HG03432 (cell line): Measurements from ENCODE around the gene ABL1.

Experiments
- ATAC-seq: cut with Tn5 transposase; IDR thresholded peaks from one replicate; pipeline ENCODE4 v1.9.1; 2021; ENCODE audit warnings: mild to moderate bottlenecking, moderate library complexity; ENCODE audit not compliant: unreplicated experiment

The ABL1 gene

DNA sequence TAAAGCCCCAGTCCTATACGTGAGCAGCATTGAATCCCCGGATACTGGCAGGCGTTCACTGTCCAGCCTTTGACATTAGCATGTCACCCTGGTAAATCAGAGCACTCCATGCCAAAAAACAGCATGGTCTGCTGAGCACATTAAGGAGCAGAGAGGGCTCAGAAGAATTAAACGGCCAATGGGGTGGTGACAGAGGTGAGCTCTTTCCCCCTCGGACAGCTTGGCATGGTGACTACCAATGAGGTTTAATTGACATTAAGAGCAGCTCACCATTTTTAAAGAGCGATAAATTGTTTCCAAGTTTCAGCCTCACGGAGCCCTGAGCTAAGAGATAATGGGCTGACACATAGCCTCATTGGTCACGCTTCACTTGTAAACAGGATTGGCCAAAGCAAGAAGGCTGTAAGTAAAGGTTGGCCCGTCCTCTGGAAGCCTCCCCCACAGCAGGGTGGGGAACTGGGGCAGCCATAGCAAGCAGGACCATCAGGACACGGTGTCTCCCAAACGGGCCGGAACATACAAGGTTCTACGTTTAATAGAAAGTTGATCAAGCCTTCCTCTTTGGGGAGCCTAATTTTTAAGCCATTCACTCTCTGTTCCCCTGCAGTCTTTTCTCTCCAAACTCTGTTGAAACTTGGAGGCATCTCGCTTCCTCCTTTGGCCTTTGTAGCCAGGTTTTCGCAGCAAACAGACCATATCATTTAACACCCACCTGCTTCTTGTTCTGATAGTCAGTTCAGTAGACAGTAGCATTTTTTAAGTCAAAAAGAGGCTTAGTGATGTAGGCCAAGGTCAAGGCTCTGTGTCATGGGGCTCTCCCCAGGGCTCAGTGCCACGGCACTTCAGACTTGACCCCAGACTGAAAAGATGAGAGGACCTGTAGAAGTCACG, 35.7 kb downstream of the ABL1 start:
- ATAC-seq = no peak

DNA sequence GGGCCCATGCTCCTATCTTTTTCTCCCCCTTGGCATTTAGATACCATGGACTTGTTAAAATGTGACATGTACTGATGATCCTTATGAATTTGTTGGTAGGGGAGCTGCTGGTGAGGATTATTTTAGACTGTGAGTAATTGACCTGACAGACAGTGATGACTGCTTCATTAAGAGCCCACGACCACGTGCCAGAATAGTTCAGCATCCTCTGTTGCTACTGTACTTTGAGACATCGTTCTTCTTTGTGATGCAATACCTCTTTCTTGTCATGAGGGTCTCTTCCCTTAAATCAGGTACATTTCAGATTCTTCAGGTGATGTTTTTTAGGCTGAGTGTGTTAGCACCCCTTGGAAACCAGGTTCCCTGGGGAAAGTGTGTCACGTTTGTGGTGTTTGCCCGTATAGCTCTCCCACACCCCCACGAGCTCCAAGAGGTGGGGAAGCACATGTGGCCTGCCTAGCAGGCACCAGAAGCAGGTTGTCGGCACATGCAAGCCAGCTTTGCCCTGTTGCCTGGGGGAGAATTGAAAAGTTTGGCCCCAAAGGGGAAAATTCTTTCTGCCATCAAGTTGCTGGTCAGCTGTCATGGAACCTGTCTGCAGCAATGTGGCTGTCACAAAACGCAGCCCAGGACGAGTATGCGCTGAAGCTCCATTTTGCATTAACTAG, 36.5 kb downstream of the ABL1 start:
- ATAC-seq = no peak

DNA sequence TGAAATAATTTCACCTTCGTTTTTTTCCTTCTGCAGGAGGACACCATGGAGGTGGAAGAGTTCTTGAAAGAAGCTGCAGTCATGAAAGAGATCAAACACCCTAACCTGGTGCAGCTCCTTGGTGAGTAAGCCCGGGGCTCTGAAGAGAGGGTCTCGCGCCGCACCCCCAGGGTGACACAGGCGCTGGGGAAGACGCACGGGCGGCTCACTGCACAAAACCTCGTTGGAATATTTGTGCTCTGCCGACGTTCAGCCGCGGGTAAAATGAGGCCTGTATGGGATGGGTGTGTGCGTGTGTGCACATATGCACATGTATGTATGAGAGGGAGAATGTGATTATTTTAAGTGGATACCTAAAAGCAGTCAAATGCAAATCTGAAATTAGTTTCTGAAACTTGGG, 37.0 kb downstream of the ABL1 start:
- no peak for ATAC-seq

DNA sequence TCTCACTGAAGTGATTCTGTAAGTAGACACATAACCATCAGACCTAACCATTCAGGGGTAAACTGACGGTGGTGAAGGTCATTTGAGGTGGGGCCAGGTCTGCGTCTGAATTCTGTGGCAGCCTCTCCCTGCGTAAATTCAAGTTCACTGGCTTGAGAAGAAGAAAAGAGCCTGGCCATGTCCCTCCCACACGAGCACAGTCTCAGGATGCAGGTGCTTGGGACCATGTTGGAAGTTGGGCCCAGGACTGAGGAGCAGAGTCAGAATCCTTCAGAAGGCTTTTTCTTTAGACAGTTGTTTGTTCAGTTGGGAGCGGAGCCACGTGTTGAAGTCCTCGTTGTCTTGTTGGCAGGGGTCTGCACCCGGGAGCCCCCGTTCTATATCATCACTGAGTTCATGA, 37.5 kb downstream of the ABL1 start:
- ATAC-seq = no peak

DNA sequence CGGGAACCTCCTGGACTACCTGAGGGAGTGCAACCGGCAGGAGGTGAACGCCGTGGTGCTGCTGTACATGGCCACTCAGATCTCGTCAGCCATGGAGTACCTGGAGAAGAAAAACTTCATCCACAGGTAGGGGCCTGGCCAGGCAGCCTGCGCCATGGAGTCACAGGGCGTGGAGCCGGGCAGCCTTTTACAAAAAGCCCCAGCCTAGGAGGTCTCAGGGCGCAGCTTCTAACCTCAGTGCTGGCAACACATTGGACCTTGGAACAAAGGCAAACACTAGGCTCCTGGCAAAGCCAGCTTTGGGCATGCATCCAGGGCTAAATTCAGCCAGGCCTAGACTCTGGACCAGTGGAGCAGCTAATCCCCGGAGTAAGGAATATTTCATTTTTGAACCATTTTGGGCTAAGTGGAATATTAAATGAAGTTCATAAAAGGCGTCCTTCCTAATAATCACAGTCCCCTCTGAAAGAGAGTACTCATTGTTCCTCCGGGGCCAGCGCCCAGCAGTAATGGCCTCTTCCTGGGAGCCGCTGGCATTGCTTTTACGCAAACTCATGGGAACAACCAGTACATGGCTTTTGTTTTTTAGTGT, 38.0 kb downstream of the ABL1 start:
- no peak for ATAC-seq

DNA sequence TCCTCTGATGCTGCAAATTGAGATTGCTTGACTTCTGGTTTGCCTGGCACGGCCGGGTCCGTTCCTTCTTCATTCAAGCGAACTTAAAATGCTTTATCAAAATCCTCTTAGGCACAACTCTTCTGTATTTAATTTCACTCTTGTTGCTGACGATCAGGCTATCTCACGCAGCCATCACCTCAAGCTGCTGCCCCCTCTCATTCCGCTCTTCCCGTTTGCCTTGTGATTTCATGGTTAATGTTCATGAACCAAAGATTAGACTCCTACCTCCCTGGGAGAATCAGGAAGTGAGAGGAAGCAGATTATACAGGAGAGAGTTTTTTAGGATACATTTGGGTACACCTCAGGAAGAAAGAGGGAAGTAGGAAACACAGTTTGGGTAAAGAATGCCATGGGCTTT, 38.9 kb downstream of the ABL1 start:
- ATAC-seq = no peak

DNA sequence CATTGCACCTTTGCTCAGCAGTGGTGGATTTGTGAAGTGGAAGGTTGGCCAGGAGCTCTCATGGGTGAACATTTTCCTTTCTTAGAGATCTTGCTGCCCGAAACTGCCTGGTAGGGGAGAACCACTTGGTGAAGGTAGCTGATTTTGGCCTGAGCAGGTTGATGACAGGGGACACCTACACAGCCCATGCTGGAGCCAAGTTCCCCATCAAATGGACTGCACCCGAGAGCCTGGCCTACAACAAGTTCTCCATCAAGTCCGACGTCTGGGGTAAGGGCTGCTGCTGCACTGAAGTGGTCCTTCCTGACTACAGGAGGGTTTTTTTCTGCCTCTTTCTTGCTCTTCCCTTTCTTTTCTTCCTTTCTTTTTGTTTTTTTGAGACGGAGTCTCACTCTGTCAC, 39.7 kb downstream of the ABL1 start:
- ATAC-seq = no peak

DNA sequence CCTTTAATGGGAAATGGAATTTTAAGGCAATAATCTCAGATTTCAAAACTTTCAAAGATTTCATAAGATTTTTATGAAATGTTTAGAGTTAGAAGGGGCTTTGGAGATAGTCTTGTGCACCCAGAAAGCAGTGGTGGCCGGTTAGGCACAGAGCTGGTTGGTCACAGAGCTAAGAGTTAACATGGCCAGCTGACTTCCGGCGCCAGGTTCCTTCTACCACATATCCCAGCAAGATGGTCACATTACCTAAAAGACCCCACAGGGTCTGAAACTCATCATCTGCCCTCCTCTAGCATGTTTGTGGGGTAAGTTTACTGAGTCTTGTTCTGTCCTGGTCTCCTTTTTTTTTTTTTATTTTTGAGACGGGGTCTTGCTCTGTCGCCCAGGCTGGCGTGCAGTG, 42.2 kb downstream of the ABL1 start:
- no peak for ATAC-seq

DNA sequence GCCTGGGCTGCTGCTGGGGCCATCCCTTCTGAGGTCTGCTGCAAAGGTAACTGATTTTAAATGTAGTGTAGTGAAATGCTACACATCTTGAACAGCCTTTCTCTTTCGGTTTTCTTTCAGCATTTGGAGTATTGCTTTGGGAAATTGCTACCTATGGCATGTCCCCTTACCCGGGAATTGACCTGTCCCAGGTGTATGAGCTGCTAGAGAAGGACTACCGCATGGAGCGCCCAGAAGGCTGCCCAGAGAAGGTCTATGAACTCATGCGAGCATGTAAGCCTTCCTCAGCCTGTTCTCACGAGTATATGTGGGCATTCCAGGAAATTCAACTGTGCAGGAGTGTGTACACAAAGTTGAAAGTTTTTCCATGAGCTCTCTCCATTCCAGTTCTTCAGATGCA, 43.2 kb downstream of the ABL1 start:
- no peak for ATAC-seq

DNA sequence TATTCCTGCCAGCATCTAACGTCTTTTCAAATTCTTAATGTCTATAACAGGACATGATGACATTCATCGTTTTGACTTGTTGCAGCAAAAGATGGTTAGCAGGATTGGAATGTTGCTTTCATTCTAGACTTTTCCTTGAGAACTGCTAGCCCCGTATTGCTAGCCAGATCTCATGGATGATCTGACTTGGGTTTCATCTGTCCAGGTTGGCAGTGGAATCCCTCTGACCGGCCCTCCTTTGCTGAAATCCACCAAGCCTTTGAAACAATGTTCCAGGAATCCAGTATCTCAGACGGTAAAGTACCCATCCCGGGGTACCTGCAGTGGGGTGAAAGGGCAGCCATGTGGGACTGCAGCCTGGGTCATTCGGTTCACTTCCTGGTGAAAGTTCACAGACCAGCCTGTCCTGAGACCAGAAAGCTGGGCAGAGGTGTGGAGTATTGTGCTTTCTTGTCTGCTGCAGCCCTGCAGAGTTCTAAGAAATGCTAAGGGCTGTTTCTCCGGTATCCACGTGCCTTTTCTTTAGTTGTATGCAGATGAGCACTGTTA, 44.9 kb downstream of the ABL1 start:
- no peak for ATAC-seq

DNA sequence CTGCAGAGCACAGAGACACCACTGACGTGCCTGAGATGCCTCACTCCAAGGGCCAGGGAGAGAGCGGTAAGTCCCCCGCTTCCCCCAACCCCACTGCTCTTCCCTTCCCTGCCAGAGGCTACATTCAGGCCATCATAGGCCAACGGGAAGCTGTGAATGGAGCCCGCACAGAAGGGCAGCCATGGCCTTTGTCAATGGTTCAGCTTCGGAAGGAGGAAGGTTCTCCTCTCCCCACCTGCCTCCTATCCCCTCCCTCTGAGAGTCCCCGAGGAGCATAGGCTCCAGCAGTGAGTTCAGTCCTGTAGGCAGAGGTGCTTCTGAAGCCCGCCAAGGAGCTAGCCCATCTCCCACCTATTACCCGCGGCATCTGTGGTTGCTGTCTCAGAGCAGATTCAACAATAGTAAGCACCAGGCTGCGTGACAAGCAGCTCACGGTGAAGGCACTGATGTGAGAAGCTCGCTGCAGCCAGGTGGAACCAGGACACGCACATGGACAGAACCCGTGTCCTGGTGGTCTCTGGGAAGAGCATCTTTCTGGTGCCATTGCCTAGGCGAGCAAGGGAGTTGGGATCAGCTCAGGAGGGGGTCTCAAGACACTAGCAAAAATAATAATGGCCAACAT, 45.7 kb downstream of the ABL1 start:
- no peak for ATAC-seq

DNA sequence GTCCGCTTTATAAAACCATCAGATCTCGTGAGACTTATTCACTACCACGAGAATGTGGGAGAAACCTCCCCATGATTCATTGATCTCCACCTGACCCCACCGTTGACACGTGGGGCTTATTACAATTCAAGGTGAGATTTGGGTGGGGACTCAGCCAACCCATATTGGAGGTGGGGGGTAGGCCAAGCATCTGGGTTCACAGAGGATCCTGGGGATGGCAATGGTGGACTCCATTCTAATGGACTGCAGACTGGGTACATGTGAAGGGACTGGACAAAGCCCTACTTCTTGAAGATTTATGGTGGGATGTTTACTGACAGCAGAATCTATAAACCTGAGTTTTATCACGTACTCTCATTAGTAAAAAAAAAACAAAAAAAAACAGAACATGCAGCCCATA, 46.5 kb downstream of the ABL1 start:
- ATAC-seq = no peak

DNA sequence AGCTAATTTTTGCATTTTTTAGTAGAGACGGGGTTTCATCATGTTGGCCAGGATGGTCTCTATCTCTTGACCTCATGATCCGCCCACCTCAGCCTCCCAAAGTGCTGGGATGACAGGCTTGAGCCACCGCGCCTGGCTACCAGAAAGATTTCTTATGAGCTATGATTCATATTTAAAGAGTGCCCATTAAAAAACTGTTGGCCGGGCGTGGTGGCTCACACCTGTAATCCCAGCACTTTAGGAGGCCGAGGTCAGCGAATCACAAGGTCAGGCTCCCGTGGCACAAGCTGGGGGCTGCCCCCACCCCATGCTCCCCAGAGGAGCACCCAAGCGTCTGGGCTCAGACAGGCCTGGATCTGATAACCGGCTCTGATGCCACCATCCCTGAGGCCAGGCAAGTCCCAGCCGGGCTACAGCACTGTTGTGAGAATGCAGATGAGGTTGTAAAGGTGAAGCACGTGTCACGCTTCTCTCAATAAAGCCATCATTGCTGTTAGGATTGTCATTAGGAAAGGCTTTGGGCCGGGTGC, 47.7 kb downstream of the ABL1 start:
- ATAC-seq = no peak

DNA sequence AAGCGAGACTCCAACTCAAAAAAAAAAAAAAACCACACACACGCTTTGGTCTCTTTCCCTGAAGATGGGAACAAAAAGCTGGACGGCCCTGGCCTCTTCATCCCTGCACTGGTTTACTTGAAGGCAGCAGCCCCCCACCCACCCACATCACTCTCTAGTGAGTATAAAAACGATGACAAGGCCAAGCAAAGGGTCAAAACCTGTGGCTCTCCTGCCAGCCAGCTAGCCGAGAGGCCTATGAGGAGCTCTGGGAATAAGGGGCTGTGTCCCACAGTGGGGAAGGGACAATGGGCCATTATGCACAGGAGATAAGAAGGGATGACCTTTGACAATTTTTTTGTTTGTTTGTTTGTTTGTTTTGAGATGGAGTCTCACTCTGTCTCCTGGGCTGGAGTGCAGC, 48.4 kb downstream of the ABL1 start:
- ATAC-seq = no peak

DNA sequence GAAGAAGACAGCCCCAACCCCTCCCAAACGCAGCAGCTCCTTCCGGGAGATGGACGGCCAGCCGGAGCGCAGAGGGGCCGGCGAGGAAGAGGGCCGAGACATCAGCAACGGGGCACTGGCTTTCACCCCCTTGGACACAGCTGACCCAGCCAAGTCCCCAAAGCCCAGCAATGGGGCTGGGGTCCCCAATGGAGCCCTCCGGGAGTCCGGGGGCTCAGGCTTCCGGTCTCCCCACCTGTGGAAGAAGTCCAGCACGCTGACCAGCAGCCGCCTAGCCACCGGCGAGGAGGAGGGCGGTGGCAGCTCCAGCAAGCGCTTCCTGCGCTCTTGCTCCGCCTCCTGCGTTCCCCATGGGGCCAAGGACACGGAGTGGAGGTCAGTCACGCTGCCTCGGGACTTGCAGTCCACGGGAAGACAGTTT, 49.1 kb downstream of the ABL1 start:
- no peak for ATAC-seq

DNA sequence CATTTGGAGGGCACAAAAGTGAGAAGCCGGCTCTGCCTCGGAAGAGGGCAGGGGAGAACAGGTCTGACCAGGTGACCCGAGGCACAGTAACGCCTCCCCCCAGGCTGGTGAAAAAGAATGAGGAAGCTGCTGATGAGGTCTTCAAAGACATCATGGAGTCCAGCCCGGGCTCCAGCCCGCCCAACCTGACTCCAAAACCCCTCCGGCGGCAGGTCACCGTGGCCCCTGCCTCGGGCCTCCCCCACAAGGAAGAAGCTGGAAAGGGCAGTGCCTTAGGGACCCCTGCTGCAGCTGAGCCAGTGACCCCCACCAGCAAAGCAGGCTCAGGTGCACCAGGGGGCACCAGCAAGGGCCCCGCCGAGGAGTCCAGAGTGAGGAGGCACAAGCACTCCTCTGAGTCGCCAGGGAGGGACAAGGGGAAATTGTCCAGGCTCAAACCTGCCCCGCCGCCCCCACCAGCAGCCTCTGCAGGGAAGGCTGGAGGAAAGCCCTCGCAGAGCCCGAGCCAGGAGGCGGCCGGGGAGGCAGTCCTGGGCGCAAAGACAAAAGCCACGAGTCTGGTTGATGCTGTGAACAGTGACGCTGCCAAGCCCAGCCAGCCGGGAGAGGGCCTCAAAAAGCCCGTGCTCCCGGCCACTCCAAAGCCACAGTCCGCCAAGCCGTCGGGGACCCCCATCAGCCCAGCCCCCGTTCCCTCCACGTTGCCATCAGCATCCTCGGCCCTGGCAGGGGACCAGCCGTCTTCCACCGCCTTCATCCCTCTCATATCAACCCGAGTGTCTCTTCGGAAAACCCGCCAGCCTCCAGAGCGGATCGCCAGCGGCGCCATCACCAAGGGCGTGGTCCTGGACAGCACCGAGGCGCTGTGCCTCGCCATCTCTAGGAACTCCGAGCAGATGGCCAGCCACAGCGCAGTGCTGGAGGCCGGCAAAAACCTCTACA, 49.8 kb downstream of the ABL1 start:
- ATAC-seq = no peak

DNA sequence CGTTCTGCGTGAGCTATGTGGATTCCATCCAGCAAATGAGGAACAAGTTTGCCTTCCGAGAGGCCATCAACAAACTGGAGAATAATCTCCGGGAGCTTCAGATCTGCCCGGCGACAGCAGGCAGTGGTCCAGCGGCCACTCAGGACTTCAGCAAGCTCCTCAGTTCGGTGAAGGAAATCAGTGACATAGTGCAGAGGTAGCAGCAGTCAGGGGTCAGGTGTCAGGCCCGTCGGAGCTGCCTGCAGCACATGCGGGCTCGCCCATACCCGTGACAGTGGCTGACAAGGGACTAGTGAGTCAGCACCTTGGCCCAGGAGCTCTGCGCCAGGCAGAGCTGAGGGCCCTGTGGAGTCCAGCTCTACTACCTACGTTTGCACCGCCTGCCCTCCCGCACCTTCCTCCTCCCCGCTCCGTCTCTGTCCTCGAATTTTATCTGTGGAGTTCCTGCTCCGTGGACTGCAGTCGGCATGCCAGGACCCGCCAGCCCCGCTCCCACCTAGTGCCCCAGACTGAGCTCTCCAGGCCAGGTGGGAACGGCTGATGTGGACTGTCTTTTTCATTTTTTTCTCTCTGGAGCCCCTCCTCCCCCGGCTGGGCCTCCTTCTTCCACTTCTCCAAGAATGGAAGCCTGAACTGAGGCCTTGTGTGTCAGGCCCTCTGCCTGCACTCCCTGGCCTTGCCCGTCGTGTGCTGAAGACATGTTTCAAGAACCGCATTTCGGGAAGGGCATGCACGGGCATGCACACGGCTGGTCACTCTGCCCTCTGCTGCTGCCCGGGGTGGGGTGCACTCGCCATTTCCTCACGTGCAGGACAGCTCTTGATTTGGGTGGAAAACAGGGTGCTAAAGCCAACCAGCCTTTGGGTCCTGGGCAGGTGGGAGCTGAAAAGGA, 50.7 kb downstream of the ABL1 start:
- ATAC-seq = no peak

DNA sequence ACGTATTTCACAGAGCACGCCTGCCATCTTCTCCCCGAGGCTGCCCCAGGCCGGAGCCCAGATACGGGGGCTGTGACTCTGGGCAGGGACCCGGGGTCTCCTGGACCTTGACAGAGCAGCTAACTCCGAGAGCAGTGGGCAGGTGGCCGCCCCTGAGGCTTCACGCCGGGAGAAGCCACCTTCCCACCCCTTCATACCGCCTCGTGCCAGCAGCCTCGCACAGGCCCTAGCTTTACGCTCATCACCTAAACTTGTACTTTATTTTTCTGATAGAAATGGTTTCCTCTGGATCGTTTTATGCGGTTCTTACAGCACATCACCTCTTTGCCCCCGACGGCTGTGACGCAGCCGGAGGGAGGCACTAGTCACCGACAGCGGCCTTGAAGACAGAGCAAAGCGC, 51.9 kb downstream of the ABL1 start:
- ATAC-seq = no peak
